Activated CD4-positive, alpha-beta T cell treated with anti-CD3 and anti-CD28 coated beads for 1 hour (primary cell): ENCODE measurements around the gene CCM2L.
"Not testable (repeated sequence)": the region's sequence is repeated elsewhere in the genome, so short reads cannot be mapped to it uniquely, and the experiment has no call there.

Experiments used
- DNase-seq: peaks from one replicate; pipeline ENCODE4 v3.0.0-alpha.2; 2020

Gene CCM2L

GRCh38 chr20:32031007-32031958, 21.0 kb downstream of the CCM2L start:
- DNase-seq: peak; percentile 30

GRCh38 chr20:32033316-32033715, 23.1 kb downstream of the CCM2L start:
- no peak for DNase-seq

- not testable (repeated sequence) for DNase-seq
These were observed 23.5 kb downstream of the CCM2L start for GRCh38 chr20:32033721-32034120.

GRCh38 chr20:32034581-32035425, 24.6 kb downstream of the CCM2L start:
- DNase-seq: no peak

DNA sequence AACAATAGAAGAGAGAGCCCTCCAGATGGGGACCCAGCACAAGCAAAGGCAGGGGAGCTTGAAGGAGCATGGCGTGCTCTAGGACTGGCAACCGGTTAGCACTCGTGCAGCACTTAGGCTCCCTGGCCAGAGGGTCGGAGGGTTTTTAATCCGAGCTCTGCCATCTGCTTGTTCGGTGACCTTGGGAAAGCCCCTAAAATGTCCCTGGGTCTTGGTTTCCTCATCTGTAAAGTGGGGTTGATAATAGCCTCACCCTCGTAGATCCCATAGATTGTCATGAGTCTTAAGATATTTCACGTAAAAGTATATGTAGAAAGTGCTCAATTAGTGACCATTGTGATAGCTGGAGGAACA, 25.2 kb downstream of the CCM2L start:
- no peak for DNase-seq

DNA sequence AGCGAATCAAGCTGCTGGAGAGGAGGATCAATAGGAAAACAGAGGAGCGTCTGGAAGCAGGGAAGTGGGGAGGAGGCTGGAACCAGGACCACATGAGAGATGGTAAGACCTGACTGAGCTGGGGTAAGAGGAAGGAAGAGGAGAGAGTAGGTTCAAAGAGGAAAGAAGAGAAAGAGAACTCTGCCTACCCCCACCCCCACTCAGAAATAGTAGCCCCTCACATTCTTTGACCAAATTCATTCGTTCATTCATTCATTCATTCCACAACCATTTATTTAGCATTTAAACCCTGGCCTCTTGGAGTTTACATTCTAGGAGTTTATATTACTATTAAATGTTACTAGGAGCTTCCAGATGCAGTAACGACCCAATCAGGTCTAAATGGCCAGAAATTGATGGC, 26.0 kb downstream of the CCM2L start:
- no peak for DNase-seq

DNA sequence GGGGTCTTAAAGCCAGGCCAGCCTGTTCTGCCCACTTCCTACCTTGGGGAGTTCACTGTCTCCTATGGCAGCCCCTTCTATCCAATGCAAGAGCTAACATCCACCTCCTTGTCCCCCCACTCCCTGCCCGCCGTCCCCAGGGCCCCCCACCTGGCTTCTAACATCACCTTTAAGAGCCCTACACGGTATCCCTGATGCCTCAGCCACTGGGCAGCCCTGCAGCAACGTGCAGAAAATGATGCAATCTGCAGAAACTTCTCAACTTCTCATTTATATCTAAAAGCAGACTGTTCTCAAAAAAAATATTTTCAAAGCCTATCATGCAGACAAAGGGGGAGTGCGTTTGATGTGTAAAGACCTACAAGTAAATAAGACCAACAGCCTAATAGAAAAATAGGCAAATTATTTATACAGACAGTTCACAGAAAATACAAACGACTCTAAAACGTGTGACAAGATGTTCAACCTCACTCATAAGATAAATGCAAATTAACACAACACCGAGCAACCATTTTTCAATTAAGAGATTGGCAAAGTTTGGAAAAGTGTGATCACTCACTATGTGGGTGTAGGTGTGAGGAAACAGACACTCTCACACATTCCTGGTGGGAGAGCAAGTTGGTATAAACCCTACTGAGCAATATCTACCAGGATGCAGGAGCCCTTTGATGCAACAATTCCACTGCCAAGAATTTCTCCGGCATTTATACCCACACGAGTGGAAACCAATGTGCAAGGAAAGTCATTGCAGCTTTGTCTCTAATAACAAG, 26.7 kb downstream of the CCM2L start:
- DNase-seq: no peak

DNA sequence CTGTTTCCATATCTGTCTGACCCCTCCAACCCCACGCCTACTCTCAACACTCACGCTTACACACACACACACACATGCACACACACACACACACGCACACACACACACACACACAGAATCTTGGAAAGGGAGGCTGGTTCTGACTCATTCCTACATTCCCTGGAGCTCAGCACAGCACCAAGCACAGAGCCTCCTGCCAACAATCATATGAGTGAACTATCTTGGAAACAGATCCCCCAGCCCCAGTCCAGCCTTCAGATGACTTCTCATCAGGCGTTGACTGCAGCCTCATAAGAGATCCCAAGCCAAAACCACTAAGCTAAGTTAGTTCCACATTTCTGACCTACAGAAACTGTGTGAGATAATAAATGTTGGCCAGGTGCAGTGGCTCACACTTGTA, 27.7 kb downstream of the CCM2L start:
- no peak for DNase-seq

- no peak for DNase-seq
These were observed 30.1 kb downstream of the CCM2L start for GRCh38 chr20:32040142-32040953.

GRCh38 chr20:32045999-32046398, 35.8 kb downstream of the CCM2L start:
- DNase-seq: no peak

- DNase-seq: no peak
These were observed 40.1 kb downstream of the CCM2L start for GRCh38 chr20:32050324-32050841.

DNA sequence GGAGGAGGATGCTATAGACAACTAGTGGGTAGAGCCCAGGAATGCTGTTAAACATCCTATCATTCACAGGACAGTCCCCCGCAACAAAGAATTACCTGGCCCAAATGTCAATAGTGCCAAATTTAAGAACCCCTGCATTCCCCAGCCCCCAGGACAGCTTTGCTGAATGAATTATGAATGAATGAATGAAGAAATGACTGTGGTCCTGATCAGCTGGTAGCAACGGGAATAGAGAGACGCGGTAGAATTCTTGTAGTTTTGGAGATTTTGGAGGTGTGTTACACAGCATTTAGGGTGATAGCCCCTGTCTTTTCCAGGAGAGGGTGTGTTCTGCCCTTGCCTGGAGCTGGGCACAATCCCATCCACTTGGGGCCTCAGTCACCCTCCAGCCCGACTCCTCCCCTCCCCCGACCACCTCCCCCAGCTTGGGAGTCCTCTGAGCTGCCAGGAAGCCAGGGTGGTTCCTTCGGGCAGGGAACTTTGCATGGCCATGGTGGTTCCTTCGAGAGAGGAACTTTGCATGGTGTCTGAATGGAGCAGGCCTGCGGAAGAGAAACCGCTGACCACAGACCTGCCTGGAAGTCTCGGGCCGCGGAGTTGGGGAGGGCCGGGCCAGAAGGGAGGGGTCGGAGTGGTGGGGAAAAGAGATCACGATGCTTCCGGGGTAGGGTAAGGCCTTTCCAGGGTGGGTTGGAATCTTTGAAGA, 40.8 kb downstream of the CCM2L start:
- no peak for DNase-seq

GRCh38 chr20:32051720-32052089, 41.5 kb downstream of the CCM2L start:
- no peak for DNase-seq

DNA sequence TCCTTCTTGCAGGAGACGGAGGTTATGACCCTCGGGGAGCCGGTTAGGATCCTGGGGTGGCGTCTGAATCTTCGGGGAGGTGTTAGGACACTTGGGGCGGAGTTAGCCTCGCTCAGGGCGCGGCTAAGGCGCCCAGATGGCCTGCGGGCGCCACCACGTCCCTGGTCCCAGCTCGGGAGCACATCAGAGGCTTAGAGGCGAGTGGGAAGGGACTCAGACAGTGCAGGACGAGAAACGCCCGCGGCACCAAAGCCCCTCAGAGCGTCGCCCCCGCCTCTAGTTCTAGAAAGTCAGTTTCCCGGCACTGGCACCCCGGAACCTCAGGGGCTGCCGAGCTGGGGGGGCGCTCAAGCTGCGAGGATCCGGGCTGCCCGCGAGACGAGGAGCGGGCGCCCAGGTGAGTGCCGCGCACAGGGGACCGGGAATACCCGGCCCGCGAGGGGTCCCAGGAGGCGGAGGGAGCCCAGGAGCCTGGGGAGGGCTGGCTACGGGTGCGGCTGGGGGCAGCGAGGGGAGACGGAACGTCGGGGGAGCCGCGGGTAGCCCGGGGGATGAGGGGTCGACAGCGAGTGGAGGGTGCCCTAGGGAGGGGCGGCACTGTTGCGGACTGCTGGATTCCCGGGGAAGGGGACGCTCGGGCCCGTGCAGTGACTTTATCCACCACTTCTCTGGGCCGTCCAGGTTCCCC, 42.0 kb downstream of the CCM2L start, which contains the start of gene HCK:
Gene HCK (plus strand): TSS at position 153 of the 688 bp plus-strand sequence.
- no peak for DNase-seq

- DNase-seq: no peak
These were observed 42.6 kb downstream of the CCM2L start for GRCh38 chr20:32052778-32053362.

DNA sequence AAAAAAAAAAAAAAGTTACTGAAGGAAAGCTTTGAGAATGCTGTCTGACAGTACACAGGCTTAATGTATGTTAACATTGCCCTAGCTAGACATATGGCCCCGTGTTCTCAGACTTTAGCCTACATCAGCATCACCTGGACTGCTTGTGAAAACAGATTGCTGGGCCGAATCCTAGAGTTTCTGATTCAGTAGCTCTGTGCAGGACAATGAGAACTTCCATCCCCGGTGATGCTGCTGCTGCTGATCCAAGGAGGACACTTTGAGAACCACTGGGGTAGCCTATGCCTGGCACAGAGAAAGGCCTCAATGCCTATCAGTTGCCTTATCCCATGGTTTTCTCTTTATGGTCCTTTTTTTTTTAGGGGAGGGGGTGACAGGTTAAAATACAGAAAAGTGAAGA, 43.4 kb downstream of the CCM2L start:
- DNase-seq: no peak

- no peak for DNase-seq
These were observed 46.7 kb downstream of the CCM2L start for GRCh38 chr20:32056708-32057483.

- no peak for DNase-seq
These were observed 47.5 kb downstream of the CCM2L start for GRCh38 chr20:32057656-32058184.

DNA sequence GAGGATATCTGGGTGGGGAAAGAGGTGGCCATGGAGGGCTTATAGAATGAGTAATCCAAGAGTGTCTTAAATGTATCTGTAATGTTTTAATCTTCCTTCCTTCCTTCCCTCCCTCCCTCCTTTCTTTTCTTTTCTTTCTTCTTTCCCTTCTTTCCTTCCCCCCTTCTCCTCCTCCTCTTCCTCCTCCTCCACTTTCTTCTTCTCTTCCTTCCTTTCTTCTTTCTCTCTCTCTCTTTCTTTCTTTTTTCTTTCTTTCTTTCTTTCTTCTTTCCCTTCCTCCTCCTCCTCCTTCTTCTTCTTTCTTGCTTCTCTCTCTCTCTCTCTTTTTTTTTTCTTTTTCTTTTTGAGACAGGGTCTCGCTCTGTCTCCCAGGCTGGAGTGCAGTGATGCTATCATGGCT, 49.0 kb downstream of the CCM2L start:
- DNase-seq: no peak
